Measurements from ENCODE around the gene AHI1.

Gene AHI1

GRCh38 chr6:135322427-135323201 lies 174.9 kb downstream of the AHI1 start:
- Histone ChIP-seq H3K23ac (ENCODE audit: low read depth, low read length, poor library complexity) (no peak overlapping the region), H2AFZ (ENCODE audit: low read length) (no peak overlapping the region), H3K14ac (ENCODE audit: low read length) (no peak overlapping the region), H4K91ac (ENCODE audit: low read depth, low read length, poor library complexity) (no peak overlapping the region), H3K4me2 (ENCODE audit: insufficient read depth, low read length, poor library complexity, severe bottlenecking) (no peak overlapping the region), H3K4me3 (ENCODE audit: low read length in 2 of 2) (no peak overlapping the region), H3K4ac (ENCODE audit: low read length) (no peak overlapping the region), H3K27ac (replicated peaks; ENCODE audit: low read length) (no peak overlapping the region), H2BK120ac (ENCODE audit: low read depth, low read length) (no peak overlapping the region), H3K4me1 (ENCODE audit: control insufficient read depth in 2 of 2, insufficient read depth in 1 of 2, low read depth in 1 of 2, low read length in 2 of 2) (no peaks in the 10 kb centered on the region), H3K18ac (ENCODE audit: low read length) (no peak overlapping the region), H2BK12ac (ENCODE audit: low read length) (no peak overlapping the region), H3K27me3 (ENCODE audit: control insufficient read depth in 3 of 3, insufficient read depth in 3 of 3, low read depth in 1 of 3, low read length in 3 of 3) (no peaks in the 10 kb centered on the region), H3K9me3 (replicated peaks in 1 of 2; ENCODE audit: control insufficient read depth in 2 of 2, insufficient read depth in 1 of 2, low read depth in 1 of 2, low read length in 2 of 2) (no peaks in the 10 kb centered on the region), H2BK15ac (ENCODE audit: low read length) (no peak overlapping the region), H4K8ac (ENCODE audit: low read depth, low read length) (no peak overlapping the region), H3K9ac (ENCODE audit: low read depth, low read length, poor library complexity) (no peak overlapping the region), H2BK5ac (ENCODE audit: low read length) (no peak overlapping the region), H3K79me1 (ENCODE audit: low read depth, low read length) (no peaks in the 10 kb centered on the region), H3K36me3 (replicated peaks in 1 of 2; ENCODE audit: control insufficient read depth in 2 of 2, insufficient read depth in 2 of 2, low read length in 2 of 2) (peaks cover 0 to 2% of the 10 kb centered on the region in 2 donors), H2AK5ac (ENCODE audit: low read depth, low read length) (no peak overlapping the region)
- WGBS, 2 donors (ENCODE audit: extremely low coverage in 2 of 2, insufficient read length in 2 of 2, insufficient replicate concordance in 1 of 2) = no CpG with 5 or more reads among the region's 3 CpGs
- DNase-seq (ENCODE audit: low spot score) = no peak

GRCh38 chr6:135320721-135321621 lies 176.6 kb downstream of the AHI1 start:
- no CpG with 5 or more reads among the region's 8 CpGs for WGBS, 2 donors (ENCODE audit: extremely low coverage in 2 of 2, insufficient read length in 2 of 2, insufficient replicate concordance in 1 of 2)
- Histone ChIP-seq H2AFZ (ENCODE audit: low read length) (no peak overlapping the region), H3K4me3 (ENCODE audit: low read length in 2 of 2) (no peak overlapping the region), H4K91ac (ENCODE audit: low read depth, low read length, poor library complexity) (no peak overlapping the region), H3K4me2 (ENCODE audit: insufficient read depth, low read length, poor library complexity, severe bottlenecking) (no peak overlapping the region), H3K14ac (ENCODE audit: low read length) (no peak overlapping the region), H3K4ac (ENCODE audit: low read length) (no peak overlapping the region), H3K18ac (ENCODE audit: low read length) (no peak overlapping the region), H2AK5ac (ENCODE audit: low read depth, low read length) (no peak overlapping the region), H3K36me3 (replicated peaks in 1 of 2; ENCODE audit: control insufficient read depth in 2 of 2, insufficient read depth in 2 of 2, low read length in 2 of 2) (peaks cover 0 to 2% of the 10 kb centered on the region in 2 donors), H3K9me3 (replicated peaks in 1 of 2; ENCODE audit: control insufficient read depth in 2 of 2, insufficient read depth in 1 of 2, low read depth in 1 of 2, low read length in 2 of 2) (no peaks in the 10 kb centered on the region), H3K27me3 (ENCODE audit: control insufficient read depth in 3 of 3, insufficient read depth in 3 of 3, low read depth in 1 of 3, low read length in 3 of 3) (no peaks in the 10 kb centered on the region), H2BK15ac (ENCODE audit: low read length) (no peak overlapping the region), H2BK120ac (ENCODE audit: low read depth, low read length) (no peak overlapping the region), H3K79me1 (ENCODE audit: low read depth, low read length) (no peaks in the 10 kb centered on the region), H2BK5ac (ENCODE audit: low read length) (no peak overlapping the region), H4K8ac (ENCODE audit: low read depth, low read length) (no peak overlapping the region), H3K4me1 (ENCODE audit: control insufficient read depth in 2 of 2, insufficient read depth in 1 of 2, low read depth in 1 of 2, low read length in 2 of 2) (no peaks in the 10 kb centered on the region), H3K27ac (replicated peaks; ENCODE audit: low read length) (no peak overlapping the region), H2BK12ac (ENCODE audit: low read length) (no peak overlapping the region), H3K23ac (ENCODE audit: low read depth, low read length, poor library complexity) (no peak overlapping the region), H3K9ac (ENCODE audit: low read depth, low read length, poor library complexity) (no peak overlapping the region)
- DNase-seq (ENCODE audit: low spot score) = no peak

GRCh38 chr6:135319819-135320218 lies 177.7 kb downstream of the AHI1 start:
- no peak overlapping the region for H3K27ac ChIP-seq (replicated peaks; ENCODE audit: low read length)
- no peak overlapping the region for H3K18ac ChIP-seq (ENCODE audit: low read length)
- H2BK15ac ChIP-seq (ENCODE audit: low read length) = no peak overlapping the region
- no peak overlapping the region for H3K9ac ChIP-seq (ENCODE audit: low read depth, low read length, poor library complexity)
- no CpG with 5 or more reads among the region's 2 CpGs for WGBS, 2 donors (ENCODE audit: extremely low coverage in 2 of 2, insufficient read length in 2 of 2, insufficient replicate concordance in 1 of 2)
- no peak overlapping the region for H3K4me2 ChIP-seq (ENCODE audit: insufficient read depth, low read length, poor library complexity, severe bottlenecking)
- H3K4me1 ChIP-seq (ENCODE audit: control insufficient read depth in 2 of 2, insufficient read depth in 1 of 2, low read depth in 1 of 2, low read length in 2 of 2) = no peaks in the 10 kb centered on the region
- no peak overlapping the region for H2BK5ac ChIP-seq (ENCODE audit: low read length)
- H2BK12ac ChIP-seq (ENCODE audit: low read length) = no peak overlapping the region
- H2BK120ac ChIP-seq (ENCODE audit: low read depth, low read length) = no peak overlapping the region
- no peak overlapping the region for H3K4me3 ChIP-seq (ENCODE audit: low read length in 2 of 2)
- H3K9me3 ChIP-seq (replicated peaks in 1 of 2; ENCODE audit: control insufficient read depth in 2 of 2, insufficient read depth in 1 of 2, low read depth in 1 of 2, low read length in 2 of 2) = no peaks in the 10 kb centered on the region
- no peak overlapping the region for H3K23ac ChIP-seq (ENCODE audit: low read depth, low read length, poor library complexity)
- peaks cover 0 to 2% of the 10 kb centered on the region in 2 donors for H3K36me3 ChIP-seq (replicated peaks in 1 of 2; ENCODE audit: control insufficient read depth in 2 of 2, insufficient read depth in 2 of 2, low read length in 2 of 2)
- H2AFZ ChIP-seq (ENCODE audit: low read length) = no peak overlapping the region
- H2AK5ac ChIP-seq (ENCODE audit: low read depth, low read length) = no peak overlapping the region
- no peak overlapping the region for H4K91ac ChIP-seq (ENCODE audit: low read depth, low read length, poor library complexity)
- no peaks in the 10 kb centered on the region for H3K27me3 ChIP-seq (ENCODE audit: control insufficient read depth in 3 of 3, insufficient read depth in 3 of 3, low read depth in 1 of 3, low read length in 3 of 3)
- no peak overlapping the region for H3K4ac ChIP-seq (ENCODE audit: low read length)
- H3K79me1 ChIP-seq (ENCODE audit: low read depth, low read length) = no peaks in the 10 kb centered on the region
- no peak for DNase-seq (ENCODE audit: low spot score)
- H3K14ac ChIP-seq (ENCODE audit: low read length) = no peak overlapping the region
- no peak overlapping the region for H4K8ac ChIP-seq (ENCODE audit: low read depth, low read length)

Measured in neuronal stem cell (in vitro differentiated cells).